GM23338 (cell line): ENCODE data around the gene ACOT2. TPM values are rescaled to one million over a fixed set of nuclear protein-coding genes. Genes with fewer than 3 reads are reported as not detected.
"Not testable (repeated sequence)": the region's sequence is repeated elsewhere in the genome, so short reads cannot be mapped to it uniquely, and the experiment has no call there.

Experiments used
- ATAC-seq: fragments of 200-7000 bp; cut with Tn5 transposase; 3 replicates; pipeline ENCODE4 v1.9.1; 2020
- DNase-seq: peaks from one replicate; pipeline ENCODE4 v3.0.0-alpha.2; 2015; ENCODE audit warnings: low spot score
- H2AFZ ChIP-seq: fragments of 200-600 bp; sonication (generic); 2 replicates; pipeline ENCODE4 v1.8.0; 2016; ENCODE audit warnings: antibody characterized with exemption, mild to moderate bottlenecking, moderate library complexity
- H3F3A ChIP-seq: fragments of 200-600 bp; sonication (generic); replicated peaks from 2 replicates; pipeline ENCODE4 v1.8.0; 2017; ENCODE audit warnings: antibody characterized with exemption, mixed run types, low read depth
- H3K27ac ChIP-seq: fragments of 200-600 bp; sonication (generic); 2 replicates; pipeline ENCODE4 v1.6.1; 2016; ENCODE audit warnings: low read depth
- H3K27me3 ChIP-seq: fragments of 200-600 bp; sonication (generic); 2 replicates; pipeline ENCODE4 v1.8.0; 2016; ENCODE audit warnings: mild to moderate bottlenecking, mixed run types, moderate library complexity; ENCODE audit not compliant: insufficient read depth
- H3K36me3 ChIP-seq: fragments of 200-600 bp; sonication (generic); 2 replicates; pipeline ENCODE4 v1.8.0; 2016; ENCODE audit warnings: mild to moderate bottlenecking; ENCODE audit not compliant: insufficient read depth
- H3K4me1 ChIP-seq: fragments of 200-600 bp; sonication (generic); 2 replicates; pipeline ENCODE4 v1.8.0; 2016; ENCODE audit warnings: mild to moderate bottlenecking, moderate library complexity; ENCODE audit not compliant: insufficient read depth
- H3K4me2 ChIP-seq: fragments of 200-600 bp; sonication (generic); 2 replicates; pipeline ENCODE4 v1.7.1; 2017; ENCODE audit warnings: mixed run types
- H3K4me3 ChIP-seq: fragments of 200-600 bp; sonication (generic); 2 replicates; pipeline ENCODE4 v1.6.1; 2016; ENCODE audit warnings: mixed run types
- H3K79me2 ChIP-seq: fragments of 200-600 bp; sonication (generic); replicated peaks from 2 replicates; pipeline ENCODE4 v1.8.0; 2017; ENCODE audit warnings: mild to moderate bottlenecking; ENCODE audit not compliant: insufficient read depth
- H3K9me2 ChIP-seq: fragments of 200-600 bp; sonication (generic); 2 replicates; pipeline ENCODE4 v1.8.0; 2017; ENCODE audit not compliant: insufficient read depth
- H4K20me1 ChIP-seq: fragments of 200-600 bp; sonication (generic); replicated peaks from 2 replicates; pipeline ENCODE4 v1.8.0; 2017; ENCODE audit warnings: mild to moderate bottlenecking; ENCODE audit not compliant: insufficient read depth
- H3K27ac Mint-ChIP-seq: 2 replicates; pipeline ENCODE4 v1.8.0; 2020; ENCODE audit warnings: inconsistent platforms, mild to moderate bottlenecking, moderate library complexity, mixed read lengths
- H3K27me3 Mint-ChIP-seq: 3 replicates; pipeline ENCODE4 v1.8.0; 2022; ENCODE audit warnings: low read depth, mild to moderate bottlenecking, moderate library complexity, mixed read lengths, inconsistent platforms; ENCODE audit not compliant: insufficient read depth, poor library complexity
- H3K36me3 Mint-ChIP-seq: 3 replicates; pipeline ENCODE4 v1.8.0; 2021; ENCODE audit warnings: low read depth, mild to moderate bottlenecking, inconsistent platforms, moderate library complexity, mixed read lengths
- H3K4me1 Mint-ChIP-seq: 3 replicates; pipeline ENCODE4 v1.8.0; 2020; ENCODE audit warnings: mild to moderate bottlenecking, inconsistent platforms, mixed read lengths
- H3K4me3 Mint-ChIP-seq: 3 replicates; pipeline ENCODE4 v1.8.0; 2021; ENCODE audit warnings: moderate library complexity, mild to moderate bottlenecking, inconsistent platforms, mixed read lengths
- H3K9me3 Mint-ChIP-seq: 3 replicates; pipeline ENCODE4 v1.8.0; 2020; ENCODE audit warnings: moderate library complexity, mild to moderate bottlenecking, inconsistent platforms, mixed read lengths
- CREB1 ChIP-seq: fragments of 250-450 bp; sonication (Bioruptor Pico); IDR thresholded peaks from 2 replicates; pipeline ENCODE4 v1.5.0; 2020; ENCODE audit warnings: low read depth, mild to moderate bottlenecking, moderate library complexity
- CTCF ChIP-seq, 2 experiments: fragments of 200-600 bp in 1 of 2; sonication (generic) in 1 of 2; conservative IDR thresholded peaks; 2 replicates each; pipeline versions ENCODE4 v1.5.1 to v1.6.1; 2016 to 2017; ENCODE audit warnings: antibody characterized with exemption in 2 of 2, low read depth in 2 of 2, mild to moderate bottlenecking in 2 of 2, moderate library complexity in 1 of 2
- EZH2 ChIP-seq: fragments of 200-600 bp; sonication (generic); IDR thresholded peaks from one replicate; pipeline ENCODE4 v1.8.0; 2017; ENCODE audit warnings: antibody characterized with exemption, mild to moderate bottlenecking, low read depth; ENCODE audit not compliant: unreplicated experiment
- EZH2phosphoT487 ChIP-seq: fragments of 200-600 bp; sonication (generic); IDR thresholded peaks from one replicate; pipeline ENCODE4 v1.8.1; 2018; ENCODE audit warnings: antibody characterized with exemption; ENCODE audit not compliant: unreplicated experiment
- JUNB ChIP-seq: IDR thresholded peaks from one replicate; pipeline ENCODE4 v1.6.1; 2016; ENCODE audit warnings: antibody characterized with exemption; ENCODE audit not compliant: unreplicated experiment
- NANOG ChIP-seq: IDR thresholded peaks from 2 replicates; pipeline ENCODE4 v1.6.1; 2016; ENCODE audit warnings: antibody characterized with exemption, borderline replicate concordance
- POLR2AphosphoS5 ChIP-seq: IDR thresholded peaks from 2 replicates; pipeline ENCODE4 v1.6.1; 2016; ENCODE audit warnings: antibody characterized with exemption, low read depth
- REST ChIP-seq: IDR thresholded peaks from one replicate; pipeline ENCODE4 v1.6.1; 2018; ENCODE audit warnings: antibody characterized with exemption; ENCODE audit not compliant: unreplicated experiment
- STAT1 ChIP-seq: IDR thresholded peaks from one replicate; pipeline ENCODE4 v1.6.1; 2016; ENCODE audit warnings: antibody characterized with exemption; ENCODE audit not compliant: unreplicated experiment
- ZNF114 ChIP-seq: fragments of 250-450 bp; sonication (Bioruptor Pico); IDR thresholded peaks from 2 replicates; pipeline ENCODE4 v1.5.0; 2020; ENCODE audit warnings: mild to moderate bottlenecking, moderate library complexity
- ZNF331 ChIP-seq: fragments of 250-450 bp; sonication (Bioruptor Pico); IDR thresholded peaks from 2 replicates; pipeline ENCODE4 v1.5.0; 2020; ENCODE audit warnings: low read depth, mild to moderate bottlenecking, moderate library complexity
- ZNF462 ChIP-seq: fragments of 250-450 bp; sonication (Bioruptor Pico); IDR thresholded peaks from 2 replicates; pipeline ENCODE4 v1.5.0; 2020; ENCODE audit warnings: mild to moderate bottlenecking, moderate library complexity
- polyA plus RNA-seq: library from polyadenylated mRNA; unstranded; fragments of >200 nt; fragmentation: Nextera tagmentation; extraction: Ambion mirVana; gene quantifications from 2 replicates; pipeline ENCODE4 v1.2.1, GENCODE V29; 2016
- total RNA-seq: library from RNA; depleted of rRNA; stranded (reverse); fragments of >200 nt; shearing (Covaris generic); gene quantifications from 2 replicates; pipeline ENCODE4 v1.2.3, GENCODE V29; 2014

ACOT2 gene
- total and polyA plus RNA-seq, 2 experiments from 2014 or later, result 9.6 to 10.7 TPM

GRCh38 chr14:73566935-73567334 is 2.1 kb upstream of the ACOT2 start:
- not testable (repeated sequence) for H2AFZ ChIP-seq, H3K4me2 ChIP-seq, H3K9me2 ChIP-seq, H3K4me3 Mint-ChIP-seq, H3K79me2 ChIP-seq, H3K36me3 ChIP-seq, H3K27ac Mint-ChIP-seq, H3F3A ChIP-seq, H3K27ac ChIP-seq, ATAC-seq, H4K20me1 ChIP-seq, DNase-seq, H3K4me3 ChIP-seq
- H3K27me3 ChIP-seq, result peaks cover 14% of the 10 kb centered on the region; the same call in 1 of the 2 replicates
- H3K4me1 ChIP-seq, result peaks cover 13% of the 10 kb centered on the region
- peaks cover 25% of the 10 kb centered on the region for H3K4me1 Mint-ChIP-seq
- peaks cover 22% of the 10 kb centered on the region for H3K27me3 Mint-ChIP-seq
- peaks cover 34% of the 10 kb centered on the region for H3K9me3 Mint-ChIP-seq
- H3K36me3 Mint-ChIP-seq, result peaks cover 39% of the 10 kb centered on the region

- Mint-ChIP-seq H3K27me3 (peaks cover 21% of the 10 kb centered on the region), H3K36me3 (peaks cover 36% of the 10 kb centered on the region), H3K27ac (no peak overlapping the region), H3K4me3 (no peak overlapping the region), H3K9me3 (peaks cover 30% of the 10 kb centered on the region), H3K4me1 (peaks cover 25% of the 10 kb centered on the region)
- H3K4me2 ChIP-seq, result no peak overlapping the region
- H3K27me3 ChIP-seq, result peaks cover 14% of the 10 kb centered on the region; the same call in 1 of the 2 replicates
- peaks cover 13% of the 10 kb centered on the region for H3K4me1 ChIP-seq
- H3K79me2 ChIP-seq, result no peaks in the 10 kb centered on the region
- H4K20me1 ChIP-seq, result no peaks in the 10 kb centered on the region
- no peak overlapping the region for H2AFZ ChIP-seq
- H3K27ac ChIP-seq, result no peak overlapping the region
- H3K9me2 ChIP-seq, result no peaks in the 10 kb centered on the region
- peaks cover 9% of the 10 kb centered on the region; the same call in 1 of the 2 replicates for H3F3A ChIP-seq
- H3K4me3 ChIP-seq, result no peak overlapping the region
- no peaks in the 10 kb centered on the region; the same call in 1 of the 2 replicates for H3K36me3 ChIP-seq
- no peak for ATAC-seq
- no peak for DNase-seq
- TF ChIP-seq STAT1 (no peak), EZH2phosphoT487 (no peak), REST (no peak), ZNF114 (CRISPR knock-in tag) (no peak), ZNF462 (CRISPR knock-in tag) (no peak), ZNF331 (no peak), EZH2 (no peak), NANOG (no peak), JUNB (no peak), POLR2AphosphoS5 (no peak), CTCF (conservative IDR thresholded peaks at IDR 0.05; ENCODE audit: low read depth in 2 of 2) (no peak), CREB1 (CRISPR knock-in tag) (no peak)
Measured at GRCh38 chr14:73567358-73567757, 1.7 kb upstream of the ACOT2 start.
